Right ventricle myocardium inferior (tissue), 1 donor: ENCODE data around the gene TMEM271. TPM values are rescaled to one million over a fixed set of nuclear protein-coding genes. Genes with fewer than 3 reads are reported as not detected.

Experiments used
- ATAC-seq: fragments of 200-7000 bp; cut with Tn5 transposase; one replicate; pipeline ENCODE4 v1.9.1; 2020; ENCODE audit warnings: mild to moderate bottlenecking, moderate library complexity
- DNase-seq: peaks from one replicate; pipeline ENCODE4 v3.0.0; 2021; ENCODE audit errors: missing footprints
- intact Hi-C: fragments of 100-400 bp; cut with DNase I; formaldehyde crosslinking; loops from one replicate; pipeline ENCODE4 v1.11.0; 2022
- total RNA-seq: library from RNA; stranded (reverse); fragmentation: NEBNext Ultra II Directional; extraction: Animal tissue kit (Norgen Biotek cat#: 25700); gene quantifications from one replicate; pipeline ENCODE4 v1.2.1, GENCODE V29; 2021
- donor health status: DM: no; HTN: yes; CAD: no; lungs with severe emphysema.

The TMEM271 gene
- total RNA-seq, 1 donor from 2014 or later: not detected

DNA sequence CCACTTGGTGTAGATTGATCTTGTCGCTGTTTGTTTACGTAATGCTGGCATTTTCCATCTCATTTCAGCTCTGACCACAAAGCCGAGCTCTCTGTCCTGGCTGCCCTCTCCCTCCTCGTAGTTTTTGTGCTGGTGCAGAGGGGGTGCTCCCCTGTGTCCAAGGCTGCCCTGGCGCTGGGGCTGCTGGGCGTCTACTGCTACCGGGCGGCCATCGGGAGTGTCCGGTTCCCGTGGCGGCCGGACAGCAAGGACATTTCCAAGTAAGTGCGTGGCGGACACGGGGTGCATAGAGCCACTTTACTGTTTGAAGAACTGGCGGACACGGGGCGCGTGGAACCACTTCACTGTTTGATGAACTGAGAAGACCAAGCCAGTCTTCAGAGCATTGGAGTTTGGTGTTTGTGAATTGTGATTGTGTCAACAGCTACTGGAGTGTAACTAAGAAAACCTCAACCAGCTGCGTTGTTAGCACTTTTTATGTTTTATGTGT is 49.1 kb downstream of the TMEM271 start:
- no peak for ATAC-seq
- DNase-seq: no peak
- intact Hi-C loops: no loop called here

GRCh38 chr4:526189-526909 is 49.7 kb downstream of the TMEM271 start:
- intact Hi-C loops: no loop called here

DNA sequence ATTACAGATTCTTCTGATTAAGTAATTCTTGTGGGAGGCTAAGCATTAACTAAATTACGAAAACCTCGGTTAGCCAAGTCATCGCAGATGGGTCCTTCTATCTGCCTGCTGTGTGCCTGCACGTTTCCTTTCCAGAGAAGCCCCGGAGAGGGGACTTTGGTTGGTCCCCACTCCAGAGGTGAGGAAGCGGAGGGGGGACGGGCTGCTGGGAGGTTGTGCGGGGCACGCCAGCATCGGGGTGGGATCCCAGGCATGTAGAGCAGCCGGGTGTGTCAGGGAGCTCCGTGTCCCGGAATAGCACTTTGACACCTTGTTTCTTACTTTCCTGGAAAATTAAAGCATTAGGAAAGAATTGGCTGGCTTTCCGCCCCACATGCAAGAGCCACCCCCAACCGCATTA is 50.4 kb downstream of the TMEM271 start:
- no peak for DNase-seq
- intact Hi-C loops: no loop called here
- no peak for ATAC-seq

More at GRCh38 chr4:526189-526909, 49.7 kb downstream of the TMEM271 start:
- DNase-seq (no peak), ATAC-seq (no peak)

DNA sequence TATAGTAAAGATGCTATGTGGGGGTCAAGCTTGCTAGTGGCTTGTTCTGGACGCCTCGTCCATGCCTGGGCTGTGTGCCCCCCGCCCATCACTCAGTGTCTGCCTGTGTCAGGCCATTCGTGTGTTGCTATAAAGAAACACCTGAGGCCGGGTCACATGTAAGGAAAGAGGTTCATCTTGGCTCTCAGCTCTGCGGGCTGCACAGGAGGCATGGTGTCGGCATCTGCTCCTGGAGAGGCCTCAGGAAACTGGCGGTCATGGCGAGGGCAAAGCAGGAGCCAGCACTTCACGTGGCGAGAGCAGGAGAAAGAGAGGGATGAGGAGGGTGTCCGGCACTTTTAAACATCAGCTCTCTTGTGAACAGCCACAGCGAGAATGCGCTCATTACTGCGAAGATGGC is 51.9 kb downstream of the TMEM271 start:
- ATAC-seq (no peak), DNase-seq (no peak)
- intact Hi-C loops: no loop called here

Other genes starting within 250 kb of the TMEM271 start
- gene ZNF141, start 238.5 kb downstream of the TMEM271 start, total RNA-seq: 7.5 TPM
- 13.1 TPM for gene ZNF721, start 77.1 kb downstream of the TMEM271 start, total RNA-seq
- gene PIGG, start 77.1 kb downstream of the TMEM271 start, total RNA-seq: 15.2 TPM
- 1.7 TPM for gene PDE6B, start 49.3 kb upstream of the TMEM271 start, total RNA-seq
- gene ATP5ME, start 98.0 kb upstream of the TMEM271 start, total RNA-seq: 1,162 TPM
- gene MYL5, start 98.2 kb upstream of the TMEM271 start, total RNA-seq: 3.9 TPM
- gene SLC49A3, start 112.9 kb upstream of the TMEM271 start, total RNA-seq: 17.3 TPM
- 21.7 TPM for gene PCGF3, start 129.5 kb upstream of the TMEM271 start, total RNA-seq
- 3.1 TPM for gene CPLX1, start 249.8 kb upstream of the TMEM271 start, total RNA-seq